Stomach (tissue), 9 donors: ENCODE measurements around the gene IFI6. TPM values are rescaled to one million over a fixed set of nuclear protein-coding genes. Genes with fewer than 3 reads are reported as not detected.

ENCODE experiments used
- DNase-seq, 2 donors: peaks; one replicate each; pipeline versions ENCODE4 v3.0.0 to v3.0.0-alpha.2; 2013 to 2019
- H3K27ac ChIP-seq, 5 donors: fragments of 200-600 bp in 4 of 5; sonication (generic) in 4 of 5; one replicate each; pipeline ENCODE4 v1.5.1; 2013 to 2019; ENCODE audit warnings: mild to moderate bottlenecking in 1 of 5, moderate library complexity in 1 of 5
- H3K27me3 ChIP-seq, 3 donors: fragments of 200-600 bp; sonication (generic); one replicate each; pipeline ENCODE4 v1.5.1; 2017 to 2019; ENCODE audit warnings: mixed run types in 1 of 3
- H3K36me3 ChIP-seq, 4 donors: fragments of 200-600 bp; sonication (generic); 1 replicate in 3 of 4; 2 replicates in 1 of 4; pipeline ENCODE4 v1.5.1; 2016 to 2019
- H3K4me1 ChIP-seq, 4 donors: fragments of 200-600 bp; sonication (generic); one replicate each; pipeline ENCODE4 v1.5.1; 2016 to 2019
- H3K4me3 ChIP-seq, 4 donors: fragments of 200-600 bp; sonication (generic) in 3 of 4; one replicate each; pipeline ENCODE4 v1.5.1; 2016 to 2019; ENCODE audit warnings: mild to moderate bottlenecking in 1 of 4
- H3K9me3 ChIP-seq, 4 donors: fragments of 200-600 bp; sonication (generic); one replicate each; pipeline ENCODE4 v1.5.1; 2016 to 2019
- CTCF ChIP-seq, 7 experiments: fragments of 450-650 bp in 4 of 7; fragments of 200-600 bp in 3 of 7; sonication (generic) in 3 of 7; IDR thresholded peaks; one replicate each; pipeline ENCODE4 v1.5.1; 2016 to 2019; ENCODE audit warnings: antibody characterized with exemption in 7 of 7, control low read depth in 2 of 7, mild to moderate bottlenecking in 1 of 7
- EP300 ChIP-seq: sonication (generic); formaldehyde crosslinking; IDR thresholded peaks from one replicate; pipeline ENCODE4 v1.6.1; 2017; ENCODE audit warnings: antibody characterized with exemption
- POLR2A ChIP-seq, 4 donors: fragments of 450-650 bp; IDR thresholded peaks; one replicate each; pipeline ENCODE4 v1.6.1; 2016; ENCODE audit warnings: antibody characterized with exemption in 4 of 4, control low read depth in 2 of 4, mild to moderate bottlenecking in 1 of 4, moderate library complexity in 1 of 4
- POLR2AphosphoS5 ChIP-seq, 3 donors: sonication (generic); formaldehyde crosslinking; IDR thresholded peaks; one replicate each; pipeline ENCODE4 v1.6.1; 2016; ENCODE audit warnings: antibody characterized with exemption in 3 of 3
- WGBS, 5 donors: extraction: QIAGEN DNeasy Blood & Tissue Kit in 3 of 5; methylation state at CpG; one replicate each; pipeline versions ENCODE4 v1.1.5 to v1.1.7; 2013 to 2018; 5-methylcytosine and 5-hydroxymethylcytosine counted together
- intact Hi-C: fragments of 100-400 bp; cut with DNase I; formaldehyde crosslinking; loops from one replicate; pipeline ENCODE4 v1.15.1; 2023; ENCODE audit warnings: low total_unique reads
- polyA plus RNA-seq, 3 donors: library from polyadenylated mRNA; stranded (reverse); fragments of 200-250 nt; gene quantifications; one replicate each; pipeline ENCODE4 v1.2.3, GENCODE V29; 2013
- total RNA-seq, 5 donors: library from RNA; depleted of rRNA; stranded (reverse); fragments of >200 nt; gene quantifications; one replicate each; pipeline versions ENCODE4 v1.1.0 to v1.2.3, GENCODE V29; 2014 to 2016
- donor health status: healthy with polysubstance abuse.
- donor health status: Bipolar disorder and iron deficiency.
- donor health status: healthy.

Gene IFI6
- total and polyA plus RNA-seq, 8 donors = 6.1 to 95.2 (median 40.0) TPM; not detected in 1

GRCh38 chr1:27638805-27639204, 33.2 kb downstream of the IFI6 start:
- TF ChIP-seq CTCF (IDR thresholded peaks at IDR 0.05) (no peak), POLR2A (IDR thresholded peaks at IDR 0.05) (no peak), POLR2AphosphoS5 (IDR thresholded peaks at IDR 0.05) (no peak), EP300 (no peak)
- no peak overlapping the region for H3K27ac ChIP-seq
- peaks cover 0 to 16% (median 14%) of the 10 kb centered on the region in 3 donors for H3K27me3 ChIP-seq
- intact Hi-C loops = no loop called here
- H3K36me3 ChIP-seq = no peaks in the 10 kb centered on the region
- WGBS, 5 donors = 83 to 98% (median 95%) methylated on average over 2 of the region's 2 CpGs
- peaks cover 7 to 22% (median 15%) of the 10 kb centered on the region in 4 donors for H3K4me1 ChIP-seq
- no peaks in the 10 kb centered on the region for H3K9me3 ChIP-seq
- no peak for DNase-seq
- H3K4me3 ChIP-seq = no peak overlapping the region

- intact Hi-C loops = no loop called here
- no peak for TF ChIP-seq POLR2A (IDR thresholded peaks at IDR 0.05)
- no peak for TF ChIP-seq EP300
- no peak for TF ChIP-seq CTCF (IDR thresholded peaks at IDR 0.05)
- TF ChIP-seq POLR2AphosphoS5 (IDR thresholded peaks at IDR 0.05) = no peak
These were observed 33.8 kb downstream of the IFI6 start for GRCh38 chr1:27638047-27638734.

GRCh38 chr1:27635396-27636142, 36.4 kb downstream of the IFI6 start:
- Histone ChIP-seq H3K4me1 (peaks cover 15 to 50% (median 32%) of the 10 kb centered on the region in 4 donors), H3K4me3 (peak overlapping the region in 2 of 4 donors; percentile 50 to 54), H3K9me3 (no peaks in the 10 kb centered on the region), H3K36me3 (no peaks in the 10 kb centered on the region), H3K27ac (peak overlapping the region in 4 of 5 donors; percentile 68 to 86 (median 81)), H3K27me3 (peaks cover 0 to 31% (median 20%) of the 10 kb centered on the region in 3 donors)
- WGBS, 5 donors = 80 to 86% (median 83%) methylated on average over 11 of the region's 11 CpGs
- no peak for TF ChIP-seq POLR2AphosphoS5 (IDR thresholded peaks at IDR 0.05)
- no peak for TF ChIP-seq CTCF (IDR thresholded peaks at IDR 0.05)
- no peak for TF ChIP-seq POLR2A (IDR thresholded peaks at IDR 0.05)
- no peak for TF ChIP-seq EP300
- DNase-seq = no peak
- intact Hi-C loops = no loop called here

More at GRCh38 chr1:27638047-27638734, 33.8 kb downstream of the IFI6 start:
- Histone ChIP-seq H3K36me3 (no peaks in the 10 kb centered on the region), H3K27ac (no peak overlapping the region), H3K9me3 (no peaks in the 10 kb centered on the region), H3K4me3 (no peak overlapping the region), H3K4me1 (peaks cover 13 to 26% (median 20%) of the 10 kb centered on the region in 4 donors), H3K27me3 (peaks cover 0 to 22% (median 20%) of the 10 kb centered on the region in 3 donors)
- 60 to 72% (median 70%) methylated on average over 5 of the region's 5 CpGs for WGBS, 5 donors
- no peak for DNase-seq

GRCh38 chr1:27634985-27635367, 37.0 kb downstream of the IFI6 start, which contains the start of gene FGR:
Gene FGR, minus strand, starts transcription at chr1:27635185. Its CDS starts 11,269 bp downstream, at chr1:27623916.
- Histone ChIP-seq H3K27me3 (peaks cover 0 to 31% (median 20%) of the 10 kb centered on the region in 3 donors), H3K36me3 (no peaks in the 10 kb centered on the region), H3K4me3 (peak within 1 kb of the TSS; percentile 49 to 55 (median 52)), H3K4me1 (peaks cover 15 to 56% (median 32%) of the 10 kb centered on the region in 4 donors), H3K27ac (peak within 1 kb of the TSS; percentile 59 to 86 (median 78)), H3K9me3 (no peaks in the 10 kb centered on the region)
- intact Hi-C loops = no loop called here
- TF ChIP-seq CTCF (IDR thresholded peaks at IDR 0.05) (no peak), EP300 (no peak), POLR2A (IDR thresholded peaks at IDR 0.05) (no peak)
- 19 to 33% (median 22%) methylated on average over 24 to 28 of the region's 28 CpGs for WGBS, 5 donors
- peak in 1 of 2 donors; percentile 44 for DNase-seq
